ENCODE data around the gene ZNF844. TPM values are rescaled to one million over a fixed set of nuclear protein-coding genes. Genes with fewer than 3 reads are reported as not detected.

The ZNF844 gene
- total and polyA plus RNA-seq, 4 donors: 3.0 to 25.5 (median 7.2) TPM

DNA sequence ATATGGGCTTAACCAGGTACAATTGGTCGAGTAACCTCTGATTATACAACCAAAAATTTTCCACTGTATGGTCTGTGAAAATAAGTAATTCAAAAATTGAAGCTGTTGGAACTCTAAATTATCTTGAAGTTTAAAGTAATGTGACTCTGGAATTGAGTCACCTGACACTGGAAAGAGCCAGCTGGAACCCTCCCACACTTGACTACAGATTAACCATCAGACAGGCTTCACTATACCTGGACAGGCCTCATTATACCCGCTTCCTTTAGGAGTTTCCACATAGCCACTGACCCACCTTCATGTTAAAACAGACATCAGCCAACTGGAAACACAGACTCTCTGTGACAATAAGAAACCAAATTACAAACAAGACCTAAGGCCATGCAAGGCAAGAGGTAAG lies 30.3 kb upstream of the ZNF844 start:
- WGBS, 2 donors: 80 to 81% methylated on average over 2 of the region's 2 CpGs
- H3K4me1 ChIP-seq (ENCODE audit: control insufficient read depth in 5 of 5, insufficient read depth in 5 of 5, low read length in 5 of 5): peaks cover 0 to 9% (median 2%) of the 10 kb centered on the region in 5 donors
- no peak overlapping the region for H3K27ac ChIP-seq (ENCODE audit: low read depth in 1 of 2, low read length in 1 of 2)
- H3K9ac ChIP-seq (ENCODE audit: insufficient read depth in 1 of 2, low read length in 2 of 2): peak overlapping the region in 1 of 2 donors; percentile 72
- H3K9me3 ChIP-seq (ENCODE audit: control insufficient read depth in 4 of 4, insufficient read depth in 3 of 4, low read length in 3 of 4): no peaks in the 10 kb centered on the region
- H3K36me3 ChIP-seq (ENCODE audit: control insufficient read depth in 4 of 4, insufficient read depth in 4 of 4, low read length in 4 of 4): peaks cover 0 to 5% (median 0%) of the 10 kb centered on the region in 4 donors
- TF ChIP-seq CTCF (IDR thresholded peaks at IDR 0.05; ENCODE audit: control extremely low read depth, extremely low read depth): no peak
- DNase-seq: peak in 1 of 3 donors; percentile 44
- H3K4me3 ChIP-seq: no peak overlapping the region
- no peaks in the 10 kb centered on the region for H3K27me3 ChIP-seq (ENCODE audit: control insufficient read depth in 3 of 3, insufficient read depth in 3 of 3, low read length in 2 of 3)
- no peak for ATAC-seq (ENCODE audit: insufficient read depth, low FRiP score)

DNA sequence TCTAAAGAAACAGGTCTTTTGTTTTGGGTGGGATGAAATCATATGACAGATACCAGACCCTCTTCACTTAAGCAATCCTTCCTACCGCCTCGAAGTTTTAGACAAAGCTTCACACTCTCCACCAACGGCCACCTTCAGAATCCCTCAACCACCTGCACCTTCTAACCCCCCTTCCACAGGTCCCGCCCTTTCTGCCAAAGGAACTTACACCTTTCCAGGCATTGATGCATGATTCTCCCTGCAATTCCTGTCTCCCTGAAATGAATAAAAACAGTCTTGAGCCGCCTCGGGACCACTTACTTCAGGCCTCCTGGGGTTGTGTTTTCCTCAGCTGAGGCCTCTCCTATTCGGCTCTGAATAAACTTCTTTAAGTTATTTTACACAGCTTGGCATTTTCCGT lies 29.9 kb upstream of the ZNF844 start:
- peaks cover 0 to 9% (median 2%) of the 10 kb centered on the region in 5 donors for H3K4me1 ChIP-seq (ENCODE audit: control insufficient read depth in 5 of 5, insufficient read depth in 5 of 5, low read length in 5 of 5)
- H3K4me3 ChIP-seq: no peak overlapping the region
- H3K36me3 ChIP-seq (ENCODE audit: control insufficient read depth in 4 of 4, insufficient read depth in 4 of 4, low read length in 4 of 4): peaks cover 0 to 3% (median 0%) of the 10 kb centered on the region in 4 donors
- DNase-seq: peak in 2 of 3 donors; percentile 50 to 53
- no peak for ATAC-seq (ENCODE audit: insufficient read depth, low FRiP score)
- no peak overlapping the region for H3K27ac ChIP-seq (ENCODE audit: low read depth in 1 of 2, low read length in 1 of 2)
- H3K9ac ChIP-seq (ENCODE audit: insufficient read depth in 1 of 2, low read length in 2 of 2): peak overlapping the region; percentile 72 to 81
- H3K9me3 ChIP-seq (ENCODE audit: control insufficient read depth in 4 of 4, insufficient read depth in 3 of 4, low read length in 3 of 4): no peaks in the 10 kb centered on the region
- TF ChIP-seq CTCF (IDR thresholded peaks at IDR 0.05; ENCODE audit: control extremely low read depth, extremely low read depth): no peak
- H3K27me3 ChIP-seq (ENCODE audit: control insufficient read depth in 3 of 3, insufficient read depth in 3 of 3, low read length in 2 of 3): no peaks in the 10 kb centered on the region
- 31 to 42% methylated on average over 8 of the region's 8 CpGs for WGBS, 2 donors

DNA sequence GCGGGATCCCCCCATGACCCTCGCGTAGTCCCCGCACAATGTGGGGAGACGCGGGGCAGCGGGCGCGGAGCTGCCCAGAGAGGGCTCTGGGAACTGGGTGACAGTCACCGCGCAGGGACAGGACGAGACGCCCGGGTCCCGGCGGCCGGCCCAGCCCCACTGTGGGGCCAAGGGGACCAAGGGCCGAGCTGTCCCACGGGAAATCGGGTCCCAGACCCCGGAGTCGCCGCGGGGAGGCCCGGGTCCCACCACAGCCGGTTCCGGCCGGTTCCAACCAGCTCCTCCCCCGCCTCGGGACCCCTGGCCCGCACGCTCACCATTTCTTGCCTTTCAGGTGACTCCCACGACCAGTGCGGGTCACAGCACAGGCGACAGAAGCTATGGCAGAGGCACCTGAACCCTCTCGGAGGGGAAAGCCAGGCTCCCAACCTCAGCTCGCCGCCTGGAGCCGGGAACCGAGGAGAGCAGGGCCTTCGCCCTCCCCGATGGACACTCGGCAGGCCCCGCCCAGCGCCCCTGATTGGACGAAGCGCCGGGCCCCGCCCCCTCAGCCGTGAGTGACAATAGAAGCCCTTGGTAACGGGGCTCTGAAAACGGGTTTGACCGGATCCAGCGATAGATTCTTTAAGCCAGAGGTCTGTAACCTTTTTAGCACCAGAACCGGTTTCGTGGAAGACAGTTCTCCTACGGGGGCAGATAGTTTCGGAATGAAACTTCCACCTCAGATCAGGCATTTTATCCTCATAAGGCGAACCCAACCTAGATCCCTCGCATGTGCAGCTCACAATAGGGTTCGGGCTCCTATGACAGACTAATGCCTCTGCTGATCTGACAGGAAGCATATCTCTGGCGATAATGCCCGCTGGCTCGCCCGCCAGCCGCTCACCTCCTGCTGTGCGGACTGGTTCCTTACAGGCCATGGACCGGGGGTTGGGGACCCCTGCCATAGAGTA lies 29.0 kb upstream of the ZNF844 start, which contains the start of gene ZNF433:
ZNF433 (minus strand) TSS at position 460 of the 953 bp plus-strand sequence; CDS start at position 320, 140 bp downstream.
- H3K9ac ChIP-seq (ENCODE audit: insufficient read depth in 1 of 2, low read length in 2 of 2): peak within 1 kb of the TSS; percentile 72 to 81
- peak; percentile 96 for DNase-seq
- H3K27me3 ChIP-seq (ENCODE audit: control insufficient read depth in 3 of 3, insufficient read depth in 3 of 3, low read length in 2 of 3): no peaks in the 10 kb centered on the region
- no peak for TF ChIP-seq CTCF (IDR thresholded peaks at IDR 0.05; ENCODE audit: control extremely low read depth, extremely low read depth)
- peak within 1 kb of the TSS; percentile 73 to 96 for H3K27ac ChIP-seq (ENCODE audit: low read depth in 1 of 2, low read length in 1 of 2)
- H3K9me3 ChIP-seq (ENCODE audit: control insufficient read depth in 4 of 4, insufficient read depth in 3 of 4, low read length in 3 of 4): no peaks in the 10 kb centered on the region
- H3K36me3 ChIP-seq (ENCODE audit: control insufficient read depth in 4 of 4, insufficient read depth in 4 of 4, low read length in 4 of 4): peaks cover 0 to 3% (median 0%) of the 10 kb centered on the region in 4 donors
- peak within 1 kb of the TSS; percentile 90 for H3K4me3 ChIP-seq
- ATAC-seq (ENCODE audit: insufficient read depth, low FRiP score): peak; percentile 96
- H3K4me1 ChIP-seq (ENCODE audit: control insufficient read depth in 5 of 5, insufficient read depth in 5 of 5, low read length in 5 of 5): peaks cover 0 to 9% (median 2%) of the 10 kb centered on the region in 5 donors
- WGBS, 2 donors: 1% methylated on average over 68 of the region's 68 CpGs
